Hypothalamus (tissue), 51 donors: Measurements from ENCODE around the gene RPP25.
A peak's percentile ranks its signal among the peaks of the same experiment; 100 is the strongest.
"Not testable (repeated sequence)": the region's sequence is repeated elsewhere in the genome, so short reads cannot be mapped to it uniquely, and the experiment has no call there.

Experiments used
- DNase-seq, 51 donors: peaks; one replicate each; lab custom pipeline; 2025; lab: John Stamatoyannopoulos, UW

RPP25 gene

DNA sequence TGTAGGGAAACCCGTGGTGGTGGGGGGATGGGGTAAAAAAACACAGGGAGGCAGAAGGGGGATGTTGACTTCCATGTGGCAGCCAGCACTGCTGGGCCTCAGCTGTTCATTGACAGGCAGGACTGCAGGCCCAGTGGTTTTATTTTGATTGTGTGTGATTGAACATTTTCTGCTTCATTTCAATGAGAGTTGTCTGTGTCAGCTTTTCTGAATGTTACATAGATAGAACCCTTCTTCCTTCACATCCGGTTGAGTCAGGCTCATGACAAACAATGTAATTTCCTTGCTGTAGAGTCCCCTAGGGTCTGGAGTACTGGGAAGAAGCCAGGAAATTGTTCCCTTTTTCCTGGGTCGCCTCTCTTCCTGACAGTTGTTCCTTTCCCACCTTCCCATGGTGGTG, 8.2 kb upstream of the RPP25 start:
- no peak for DNase-seq

DNA sequence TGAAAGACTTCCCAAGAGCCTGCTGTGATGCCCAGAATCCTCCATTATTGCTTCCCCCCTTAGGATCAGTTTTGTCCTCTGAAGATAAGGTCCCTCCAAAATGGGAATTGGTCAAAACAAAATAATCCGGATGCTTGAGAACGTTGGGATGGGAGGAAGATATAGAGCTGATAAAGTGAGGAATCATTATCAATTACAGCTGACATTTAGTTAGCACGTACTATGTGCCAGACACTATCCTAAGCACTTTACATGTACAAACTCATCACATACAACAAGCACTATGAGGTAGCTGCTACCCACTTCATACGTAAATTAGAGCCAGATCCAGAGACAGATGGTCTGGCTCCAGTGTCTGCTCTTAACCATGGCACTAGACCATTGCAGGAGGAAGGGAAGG, 6.6 kb upstream of the RPP25 start:
- no peak for DNase-seq

DNA sequence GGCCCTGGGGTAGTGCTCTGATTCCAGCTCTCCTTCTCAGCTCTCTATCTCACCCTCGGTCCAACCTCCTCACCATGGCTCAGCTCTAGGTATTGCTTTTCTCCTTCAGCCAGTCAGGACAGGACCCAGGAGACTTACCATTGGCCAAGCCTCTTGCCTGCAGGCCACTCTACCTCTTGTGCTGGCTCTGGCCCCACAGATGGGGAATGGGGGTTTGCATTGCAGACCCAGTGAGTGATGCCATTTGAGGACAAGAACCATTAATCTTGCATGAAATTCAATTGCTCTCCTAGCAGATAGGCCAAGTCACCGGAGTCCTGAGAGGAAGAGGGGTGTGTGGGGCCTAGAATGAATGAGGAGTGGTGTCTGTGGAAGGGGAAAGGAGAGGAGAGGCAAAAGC, 6.1 kb upstream of the RPP25 start:
- DNase-seq, result no peak

DNA sequence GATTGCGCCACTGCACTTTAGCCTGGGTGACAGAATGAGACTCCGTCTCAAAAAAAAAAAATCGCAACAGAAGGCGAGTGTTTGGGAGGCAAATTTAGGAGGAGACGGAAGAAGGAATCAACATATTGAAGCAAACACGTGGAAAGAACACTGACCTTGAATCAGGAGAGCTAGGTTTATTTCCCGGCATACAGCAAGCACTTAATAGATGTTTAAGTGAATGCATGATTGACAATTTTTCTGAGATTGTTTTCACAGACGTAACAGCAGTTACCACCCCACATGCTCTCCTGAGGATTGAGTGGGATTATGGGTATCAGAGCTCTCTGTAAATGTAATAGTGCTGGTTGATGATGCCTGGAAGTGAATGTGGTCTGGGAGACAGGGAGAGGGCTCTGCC, 5.6 kb upstream of the RPP25 start:
- no peak for DNase-seq

DNA sequence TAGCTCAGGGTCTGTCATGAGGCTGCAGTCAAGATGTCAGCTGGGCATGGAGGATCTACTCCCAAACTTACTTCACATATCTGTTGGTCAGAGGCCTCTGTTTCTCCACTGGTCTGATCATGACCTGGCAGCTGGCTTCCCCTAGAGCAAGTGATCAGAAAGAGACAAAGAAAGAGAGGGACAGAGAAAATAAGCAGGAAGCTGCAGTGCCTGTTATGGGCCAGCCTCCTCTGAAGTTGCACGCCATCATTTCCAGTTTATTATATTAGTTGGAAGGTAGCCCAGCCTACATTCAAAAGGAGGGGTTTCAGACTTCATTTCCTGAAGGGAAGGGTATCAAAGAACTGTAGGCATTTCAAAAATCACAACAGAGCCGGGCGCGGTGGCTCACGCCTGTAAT, 5.0 kb upstream of the RPP25 start:
- no peak for DNase-seq

DNA sequence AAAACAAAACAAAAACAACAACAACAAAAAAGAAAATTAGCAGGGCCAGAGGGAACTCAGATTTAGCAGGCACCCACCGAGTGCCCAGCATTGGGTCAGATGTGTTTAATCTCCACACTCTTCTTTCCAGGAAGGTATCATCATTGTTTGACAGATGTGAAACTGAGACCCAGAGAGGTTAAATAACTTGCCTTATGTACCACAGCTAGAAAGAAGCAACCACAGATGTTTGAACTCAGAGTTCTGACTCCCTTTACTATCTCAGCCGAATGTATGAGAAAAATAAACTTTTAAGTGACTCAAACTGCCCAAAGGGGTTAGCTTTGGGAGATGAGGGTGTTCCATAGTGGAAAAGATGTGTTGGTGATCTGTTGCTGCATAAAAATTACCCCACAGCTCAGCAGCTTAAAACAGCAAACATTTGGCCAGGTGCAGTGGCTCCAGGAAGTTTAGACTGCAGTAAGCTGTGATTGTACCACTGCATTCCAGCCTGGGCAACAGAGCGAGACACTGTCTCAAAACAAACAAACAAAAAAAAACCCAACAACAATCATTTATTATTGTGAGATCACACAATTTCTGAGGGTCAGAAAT, 4.5 kb upstream of the RPP25 start:
- DNase-seq, result no peak

DNA sequence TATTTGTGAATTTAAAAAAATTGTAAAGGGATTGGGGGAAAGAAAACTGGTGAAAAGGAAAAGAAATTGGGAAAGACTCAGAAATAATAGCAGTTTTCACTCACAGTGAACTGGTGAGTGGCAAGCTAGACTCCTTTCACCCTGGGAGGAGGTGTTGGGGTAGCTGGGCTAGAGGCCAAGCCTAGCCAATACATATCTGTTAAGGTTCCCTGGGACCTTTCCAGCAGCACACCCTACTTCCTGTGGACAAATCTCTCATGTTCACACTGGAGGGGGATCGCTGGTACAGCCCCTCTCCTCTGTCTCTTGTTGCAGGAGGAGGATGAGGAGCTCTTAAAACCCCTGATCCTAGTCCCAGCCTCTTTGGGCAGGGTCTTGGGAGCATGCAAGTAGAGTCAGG, 3.7 kb upstream of the RPP25 start:
- DNase-seq, result no peak

DNA sequence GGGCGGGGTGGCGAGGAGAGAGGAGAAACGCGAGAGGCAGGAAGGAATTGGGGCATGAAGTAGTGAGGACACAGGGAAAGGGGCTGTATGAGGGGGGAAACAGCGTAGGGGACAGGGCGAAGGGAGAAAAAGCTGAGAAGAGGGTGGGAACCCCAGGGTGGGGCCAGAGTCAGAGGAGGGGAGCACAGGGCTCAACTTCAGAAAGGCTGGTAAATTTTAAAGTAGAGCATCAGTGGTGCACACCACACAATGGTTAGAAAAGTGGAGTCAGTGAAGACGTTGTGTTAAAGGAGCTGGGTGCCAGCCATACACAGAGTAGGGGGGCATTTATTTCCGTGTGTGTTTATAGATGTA, 3.0 kb upstream of the RPP25 start:
- no peak for DNase-seq

DNA sequence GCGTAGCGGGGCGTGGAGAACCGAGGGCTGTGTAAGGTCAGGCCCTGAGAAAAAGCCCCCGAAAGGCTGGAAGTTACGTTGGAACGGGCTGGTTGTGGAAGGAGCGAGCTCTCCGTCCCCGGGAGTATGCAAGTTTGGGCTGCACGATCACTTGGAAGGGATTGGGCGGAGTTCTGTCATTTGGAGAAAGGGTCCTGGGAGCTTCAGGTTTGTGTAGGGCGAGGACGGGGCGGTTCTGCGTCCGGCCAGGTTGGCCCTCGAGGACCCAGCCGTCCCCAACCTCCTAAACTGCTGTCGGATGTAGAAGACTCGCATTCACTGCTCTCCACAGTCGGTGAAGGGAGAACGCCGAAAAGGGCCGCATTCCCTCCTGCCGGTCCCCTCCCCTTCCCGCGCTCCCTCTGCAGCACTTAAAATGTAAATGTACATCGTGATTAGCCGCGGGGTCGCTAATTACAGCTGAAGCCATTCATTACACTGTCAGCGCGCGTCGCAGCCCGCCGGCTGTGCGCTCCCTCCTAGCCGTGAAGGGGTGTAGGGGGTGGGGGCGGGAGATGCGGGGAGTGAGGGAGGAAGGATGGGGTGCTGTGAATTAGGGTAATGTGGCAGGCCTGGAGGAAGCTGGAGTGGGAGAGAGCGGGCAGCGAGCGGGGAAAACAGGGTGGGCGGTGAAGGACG, 2.5 kb upstream of the RPP25 start:
- DNase-seq, result peak in 2 of 51 donors; percentile 3 to 10

DNA sequence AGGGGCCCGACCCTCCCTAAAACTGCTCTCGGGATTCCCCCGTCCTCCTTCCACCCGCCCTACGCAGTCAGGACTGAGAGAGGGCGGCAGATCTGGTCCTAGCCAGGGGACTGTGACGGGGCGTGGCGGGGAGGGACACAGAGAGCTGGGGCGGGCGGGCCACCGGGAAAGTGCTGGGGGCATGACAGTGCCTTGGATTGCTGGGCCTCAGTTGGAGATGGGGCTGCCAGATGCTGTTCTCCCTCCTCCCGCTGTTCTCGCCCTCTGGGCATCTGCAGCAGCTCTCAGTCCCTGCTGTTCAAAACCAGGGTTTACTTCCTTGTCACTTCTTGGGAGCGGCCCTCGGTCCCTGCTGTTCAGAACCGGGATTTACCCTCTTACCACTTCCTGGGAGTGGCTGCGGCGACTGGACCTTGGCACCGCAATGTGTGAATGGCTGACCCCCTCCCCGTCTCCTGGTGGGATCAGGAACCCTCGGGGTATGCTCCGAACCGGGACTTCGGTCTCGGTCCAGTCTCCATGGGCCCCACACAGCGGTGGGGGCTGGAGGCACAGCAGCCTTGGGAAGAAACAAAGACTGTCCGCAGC, 1.8 kb upstream of the RPP25 start:
- peak in 7 of 51 donors; percentile 5 to 19 (median 9) for DNase-seq

DNA sequence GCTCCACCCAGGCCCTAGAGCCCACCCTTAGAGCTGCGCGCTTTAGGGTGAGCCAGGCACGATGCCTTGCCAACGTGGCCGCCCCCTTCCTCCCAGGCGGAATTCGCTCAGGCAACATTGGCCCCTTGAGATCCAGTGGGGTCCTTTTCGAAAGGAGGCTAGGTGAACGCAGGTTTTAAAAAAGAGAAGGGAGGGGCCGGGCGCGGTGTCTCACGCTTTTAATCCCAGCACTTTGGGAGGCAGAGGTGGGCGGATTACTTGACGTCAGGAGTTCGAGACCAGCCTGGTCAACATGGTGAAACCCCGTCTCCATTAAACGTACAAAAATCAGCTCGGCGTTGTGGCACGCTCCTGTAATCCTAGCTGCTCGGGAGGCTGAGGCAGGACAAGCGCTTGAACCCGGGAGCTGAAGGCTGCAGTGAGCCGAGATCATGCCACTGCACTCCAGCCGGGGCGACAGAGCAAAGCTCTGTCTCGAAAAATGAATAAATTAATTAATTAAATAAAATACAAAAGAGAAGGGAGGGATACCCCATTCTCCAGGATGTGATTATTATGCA, 984 bp upstream of the RPP25 start:
- DNase-seq, result peak in 2 of 51 donors; percentile 33 to 50

DNA sequence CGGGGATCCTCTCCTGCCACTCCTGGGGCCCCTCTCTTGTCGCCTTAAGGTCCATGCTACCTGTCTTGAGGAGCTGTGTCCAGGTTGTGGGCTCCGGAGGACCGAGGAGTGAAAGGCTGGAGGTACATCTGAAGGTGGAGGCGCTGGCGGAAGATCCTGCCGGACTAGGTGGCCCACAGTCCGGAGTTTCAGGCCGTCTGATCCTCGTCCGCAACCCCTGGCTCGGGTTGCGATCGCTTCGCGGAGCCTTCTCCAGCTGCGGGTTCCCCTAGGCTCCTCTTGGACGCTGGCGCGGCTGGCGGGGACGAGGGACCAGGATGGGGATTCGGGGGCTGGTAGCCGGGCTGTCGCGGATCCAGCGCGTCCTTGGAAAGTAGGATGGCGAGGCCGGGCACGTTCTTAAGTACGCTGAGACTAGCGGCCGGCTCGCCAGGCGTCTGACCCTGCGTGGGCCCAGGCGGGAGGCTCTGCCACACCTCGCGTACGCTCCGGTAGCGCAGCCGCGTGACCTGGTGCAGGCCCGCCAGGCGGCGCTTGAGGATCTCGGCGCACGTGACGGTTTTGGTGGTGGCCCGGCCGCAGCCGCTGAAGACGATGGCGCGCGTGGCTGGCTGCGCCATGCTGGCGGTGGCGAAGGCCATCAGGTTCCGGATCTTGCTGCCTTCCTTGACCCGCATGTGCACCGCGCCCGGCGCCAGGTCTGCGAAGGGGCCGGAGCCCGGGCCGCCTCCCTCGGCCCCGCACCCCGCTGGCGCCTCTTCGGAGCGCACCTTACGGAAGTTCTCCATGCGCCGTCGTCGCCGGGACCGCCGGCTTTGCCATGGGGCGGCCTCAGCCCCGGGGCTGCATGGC, 550 bp downstream of the RPP25 start:
- peak in 43 of 51 donors; percentile 16 to 77 (median 48) for DNase-seq

DNA sequence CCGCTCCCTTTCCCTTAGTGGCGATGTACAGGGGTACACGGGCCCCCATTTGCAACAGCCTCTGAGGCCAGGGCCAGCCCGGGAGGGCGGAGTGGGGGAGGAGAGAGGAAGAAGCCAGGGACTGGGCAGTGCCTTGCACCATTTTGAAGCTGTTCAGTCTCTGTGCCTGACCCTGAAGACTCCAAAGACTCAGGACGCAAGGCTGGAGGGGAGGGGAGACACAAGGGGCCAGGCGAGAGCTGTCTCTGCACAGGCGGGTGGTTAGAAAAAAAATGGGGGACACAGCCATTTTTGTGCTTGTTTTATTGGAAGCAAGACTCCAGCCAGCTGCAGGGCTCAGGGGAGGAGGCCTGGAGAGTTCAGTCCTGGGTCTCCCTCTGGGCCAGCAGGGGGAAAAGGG, 1.6 kb downstream of the RPP25 start:
- DNase-seq, result no peak

DNA sequence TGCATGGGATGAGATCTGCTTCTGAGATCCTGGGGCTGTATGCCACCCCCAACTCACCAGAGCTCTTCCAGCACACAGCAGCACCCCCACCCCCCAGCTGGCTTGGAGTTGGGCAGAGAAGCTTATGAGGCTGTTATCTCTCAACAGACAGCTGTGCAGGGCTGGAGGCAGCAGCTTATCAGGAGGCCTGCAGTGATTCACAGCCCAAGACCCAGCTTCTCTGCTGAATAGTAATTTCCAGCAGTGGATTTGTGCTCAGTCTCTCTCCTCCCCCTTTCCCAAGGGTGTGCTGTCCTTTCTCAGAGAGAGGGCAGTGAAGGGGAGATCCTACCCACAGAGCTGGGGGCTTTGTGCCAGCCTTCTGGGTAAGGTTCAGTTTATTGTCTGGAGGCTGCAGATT, 2.1 kb downstream of the RPP25 start:
- DNase-seq, result no peak

DNA sequence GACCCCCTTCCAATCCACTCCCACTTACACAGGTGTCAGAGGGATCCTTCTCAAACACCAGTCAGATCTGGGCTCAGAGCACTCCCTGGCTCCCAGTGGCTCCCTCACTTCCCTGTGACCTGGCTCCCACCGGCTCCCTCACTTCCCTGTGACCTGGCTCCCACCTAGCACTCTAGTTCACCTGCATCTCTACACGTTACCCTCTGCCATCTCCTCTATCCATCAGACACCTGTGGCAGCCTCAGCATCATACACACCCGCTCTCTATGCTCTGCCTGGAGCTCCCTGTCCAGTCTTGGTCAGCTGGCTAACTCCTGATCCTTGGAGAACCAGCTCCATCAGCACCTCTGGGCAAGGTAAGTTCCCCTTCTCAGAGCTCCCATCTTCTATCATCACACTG, 5.6 kb downstream of the RPP25 start:
- DNase-seq, result no peak

DNA sequence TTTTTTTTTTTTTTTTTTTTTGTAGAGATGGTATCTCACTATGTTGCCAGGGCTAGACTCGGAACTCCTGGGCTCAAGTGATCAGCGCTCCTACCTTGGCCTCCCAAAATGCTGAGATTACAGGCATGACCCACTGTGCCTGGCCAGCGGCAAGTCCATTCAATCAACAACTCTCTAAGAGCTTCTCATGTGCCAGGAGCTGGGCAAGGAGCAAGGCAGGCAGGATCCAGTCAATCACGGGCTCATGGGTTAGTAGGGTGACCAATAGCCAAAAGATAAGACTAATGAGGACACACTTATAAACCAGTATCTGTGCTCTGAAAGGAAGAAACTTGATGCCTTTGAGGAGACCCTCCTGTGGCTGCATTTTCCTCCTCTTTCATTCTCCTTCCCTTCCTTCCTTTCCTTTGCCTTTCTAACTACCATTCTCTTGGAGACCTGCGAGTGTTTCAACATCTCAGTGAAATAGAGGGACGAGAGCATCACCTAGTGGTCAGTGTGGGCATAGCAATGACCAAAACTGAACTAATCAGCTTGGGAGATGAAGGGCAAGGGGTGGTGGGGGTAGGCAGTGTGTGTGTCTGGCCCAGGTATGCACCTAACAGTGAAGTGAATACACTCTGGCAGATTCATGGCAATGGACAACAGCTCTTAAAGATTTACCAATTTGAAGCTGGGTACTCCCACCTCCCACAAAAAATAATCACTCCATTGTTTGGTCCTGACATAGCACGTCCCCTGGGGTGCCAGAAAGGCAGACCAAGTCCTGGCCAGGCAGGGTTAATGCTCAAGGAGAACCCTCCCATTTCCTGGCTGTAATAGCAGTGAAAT, 6.3 kb downstream of the RPP25 start:
- peak in 44 of 51 donors; percentile 9 to 87 (median 50) for DNase-seq

DNA sequence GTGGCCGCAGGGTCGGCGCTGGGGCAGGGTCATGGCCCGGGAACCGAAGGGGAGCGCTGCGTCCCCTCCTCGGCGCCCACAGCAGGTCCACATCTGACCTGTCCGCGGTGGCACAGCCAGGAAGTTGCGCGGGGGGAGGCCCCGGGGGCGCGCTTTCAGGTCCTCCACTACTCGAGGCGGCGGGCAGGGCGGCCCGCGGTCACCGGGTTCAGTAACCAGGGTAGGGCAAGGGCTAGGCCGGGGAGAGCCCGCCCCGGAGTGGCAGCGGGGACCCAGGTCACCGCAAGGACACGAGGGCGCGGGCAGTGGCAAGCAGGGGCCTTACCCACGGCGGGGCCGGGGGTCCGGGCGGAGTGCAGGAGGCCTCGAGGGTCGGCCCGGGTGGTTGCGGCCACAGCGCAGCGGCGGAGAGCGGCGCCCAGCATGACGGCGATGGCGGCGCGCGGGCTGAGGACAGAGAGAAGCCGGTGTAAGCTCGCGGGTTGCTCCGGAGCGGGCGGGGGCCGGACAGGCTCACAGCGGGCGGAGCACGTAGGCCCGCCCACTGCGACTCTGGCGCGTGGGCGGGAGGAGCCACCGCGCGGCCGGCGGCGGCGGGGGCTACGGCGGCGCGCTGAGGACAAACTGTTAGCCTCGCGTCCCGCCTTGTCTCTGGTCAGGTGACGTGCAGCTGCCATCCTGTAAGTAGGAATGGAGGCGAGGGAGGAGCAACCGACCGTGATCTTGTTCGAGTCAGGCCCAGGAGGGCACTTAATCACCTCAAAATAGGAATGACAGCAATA, 18.8 kb downstream of the RPP25 start, which contains the start of gene COX5A:
Gene COX5A (minus strand): TSS at position 484 of the 782 bp plus-strand sequence. CDS start 59 bp downstream, at position 425.
- DNase-seq, result peak; percentile 52 to 95 (median 89)

DNA sequence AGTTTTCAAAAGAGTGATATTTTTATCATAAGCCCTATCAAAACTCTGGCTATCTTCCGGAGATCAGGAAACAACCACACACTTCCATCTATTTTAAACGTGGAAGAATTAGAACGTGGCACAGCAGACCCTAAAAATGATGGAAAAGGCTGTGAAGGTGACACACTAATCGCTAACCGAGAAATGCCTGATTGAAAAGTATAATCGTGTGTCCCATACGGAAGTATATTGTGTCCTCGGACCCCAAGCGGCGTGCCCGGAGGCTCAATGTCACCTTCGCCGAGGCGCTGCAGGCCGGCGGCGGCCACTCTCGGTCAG, 19.3 kb downstream of the RPP25 start:
- DNase-seq, result peak in 1 of 51 donors; percentile 55

DNA sequence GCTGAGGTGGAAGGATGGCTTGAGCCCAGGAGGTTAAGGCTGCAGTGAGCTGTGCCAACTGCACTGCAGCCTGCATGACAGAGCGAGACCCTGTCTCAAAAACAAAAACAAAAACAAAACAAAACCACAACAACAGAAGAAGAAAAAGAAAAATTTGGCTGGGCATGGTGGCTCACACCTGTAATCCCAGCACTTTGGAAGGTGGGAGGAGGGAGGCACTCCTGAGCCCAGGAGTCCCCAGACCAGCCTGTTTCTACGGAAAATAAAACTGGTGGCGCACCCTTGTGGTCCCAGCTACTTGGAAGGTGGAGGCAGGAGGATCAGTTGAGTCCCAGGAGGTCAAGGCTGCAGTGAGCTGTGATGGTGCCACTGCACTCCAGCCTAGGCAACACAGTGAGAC, 21.4 kb downstream of the RPP25 start:
- not testable (repeated sequence) for DNase-seq
